Stimulated activated CD8-positive, alpha-beta memory T cell treated with anti-CD3 and anti-CD28 coated beads, Interleukin-4, amount 100 ng/mL, for 1 hour (primary cell): ENCODE results near the gene VSIR.

ENCODE experiments used
- DNase-seq, 2 donors: peaks; one replicate each; pipeline ENCODE4 v3.0.0-alpha.2; 2020; ENCODE audit warnings: low read depth in 2 of 2, low spot score in 1 of 2

The VSIR gene

GRCh38 chr10:71748671-71749191 is 24.6 kb downstream of the VSIR start:
- DNase-seq, result no peak

- no peak for DNase-seq
These were observed 25.5 kb downstream of the VSIR start for GRCh38 chr10:71747551-71748523.

- no peak for DNase-seq
These were observed 26.2 kb downstream of the VSIR start for GRCh38 chr10:71747039-71747531.

GRCh38 chr10:71746344-71747037 is 26.8 kb downstream of the VSIR start:
- DNase-seq, result no peak

GRCh38 chr10:71745664-71746250 is 27.6 kb downstream of the VSIR start:
- DNase-seq, result no peak

GRCh38 chr10:71744897-71745663 is 28.2 kb downstream of the VSIR start:
- DNase-seq, result no peak

GRCh38 chr10:71743866-71744265 is 29.5 kb downstream of the VSIR start:
- no peak for DNase-seq

GRCh38 chr10:71743089-71743838 is 30.1 kb downstream of the VSIR start:
- DNase-seq, result no peak

- DNase-seq, result no peak
These were observed 30.8 kb downstream of the VSIR start for GRCh38 chr10:71742301-71743088.

GRCh38 chr10:71741671-71742070 is 31.6 kb downstream of the VSIR start:
- DNase-seq, result no peak

- DNase-seq, result no peak
These were observed 32.3 kb downstream of the VSIR start for GRCh38 chr10:71741029-71741428.

GRCh38 chr10:71740069-71740653 is 33.2 kb downstream of the VSIR start:
- DNase-seq, result no peak

GRCh38 chr10:71739358-71739900 is 33.9 kb downstream of the VSIR start:
- no peak for DNase-seq

- DNase-seq, result no peak
These were observed 35.5 kb downstream of the VSIR start for GRCh38 chr10:71737834-71738197.

GRCh38 chr10:71737001-71737833 is 36.1 kb downstream of the VSIR start:
- DNase-seq, result no peak

GRCh38 chr10:71736570-71736952 is 36.8 kb downstream of the VSIR start:
- no peak for DNase-seq

GRCh38 chr10:71735709-71736569 is 37.4 kb downstream of the VSIR start:
- peak in 1 of 2 donors; percentile 29 for DNase-seq
